H1 (cell line): ENCODE measurements around the gene LRRK1. TPM values are rescaled to one million over a fixed set of nuclear protein-coding genes. Genes with fewer than 3 reads are reported as not detected.
A peak's percentile ranks its signal among the peaks of the same experiment; 100 is the strongest.

Experiments used
- CTCF ChIA-PET: fragments of 300-600 bp; sonication (Branson Sonifier 250); formaldehyde crosslinking; loops from one replicate; lab custom pipeline; 2021; ENCODE audit not compliant: partially characterized antibody; lab: Charles Lee
- POLR2A ChIA-PET: fragments of 300-600 bp; sonication (Branson Sonifier 250); formaldehyde crosslinking; loops from one replicate; lab custom pipeline; 2021; ENCODE audit warnings: inconsistent platforms; ENCODE audit not compliant: partially characterized antibody; lab: Charles Lee
- DNase-seq, 2 experiments: peaks; one replicate each; pipeline versions ENCODE4 v3.0.0 to v3.0.0-alpha.2; 2010 to 2022; ENCODE audit warnings: low spot score in 2 of 2, low read depth in 1 of 2, mixed read lengths in 1 of 2
- FAIRE-seq: peaks from 2 replicates; lab custom pipeline; 2011; peaks lifted over from hg19 to GRCh38; lab: Jason Lieb, UNC
- H2AFZ ChIP-seq: 2 replicates; pipeline ENCODE4 v1.8.1; 2012; ENCODE audit warnings: low read length, inconsistent platforms
- H2AK5ac ChIP-seq: 2 replicates; pipeline ENCODE4 v1.6.1; 2013; ENCODE audit warnings: low read depth, low read length
- H2BK120ac ChIP-seq: replicated peaks from 2 replicates; pipeline ENCODE3; 2013; ENCODE audit warnings: low read depth, low read length, inconsistent platforms
- H2BK12ac ChIP-seq: 2 replicates; pipeline ENCODE4 v1.6.1; 2013; ENCODE audit warnings: low read depth, low read length
- H2BK15ac ChIP-seq: 2 replicates; pipeline ENCODE4 v1.6.1; 2013; ENCODE audit warnings: low read length
- H2BK20ac ChIP-seq: 2 replicates; pipeline ENCODE4 v1.6.1; 2013; ENCODE audit warnings: low read length
- H2BK5ac ChIP-seq: 2 replicates; pipeline ENCODE4 v1.6.1; 2013; ENCODE audit warnings: low read depth, low read length
- H3K14ac ChIP-seq: 2 replicates; pipeline ENCODE4 v1.6.1; 2013; ENCODE audit warnings: inconsistent platforms; ENCODE audit not compliant: insufficient read length
- H3K18ac ChIP-seq: 2 replicates; pipeline ENCODE4 v1.6.1; 2013; ENCODE audit warnings: low read length; ENCODE audit errors: extremely low read depth
- H3K23ac ChIP-seq: 2 replicates; pipeline ENCODE4 v1.6.1; 2013; ENCODE audit warnings: inconsistent platforms; ENCODE audit not compliant: insufficient read length
- H3K23me2 ChIP-seq: 2 replicates; pipeline ENCODE4 v1.6.1; 2013; ENCODE audit warnings: low read depth, low read length
- H3K27ac ChIP-seq: 2 replicates; pipeline ENCODE4 v1.6.1; 2011; ENCODE audit warnings: low read depth, low read length, inconsistent platforms
- H3K27me3 ChIP-seq, 4 experiments: replicated peaks in 1 of 4; 1 replicate in 1 of 4; 2 replicates in 3 of 4; pipeline versions ENCODE4 v1.6.1 to v1.8.1; 2011 to 2013; ENCODE audit warnings: low read length in 3 of 4, mild to moderate bottlenecking in 3 of 4, inconsistent platforms in 2 of 4, mixed read lengths in 2 of 4, moderate library complexity in 1 of 4; ENCODE audit not compliant: control insufficient read depth in 3 of 4, insufficient read depth in 3 of 4; ENCODE audit errors: extremely low read depth in 1 of 4
- H3K36me3 ChIP-seq, 4 experiments: 2 replicates each; pipeline versions ENCODE4 v1.6.1 to v1.8.1; 2011 to 2013; ENCODE audit warnings: mild to moderate bottlenecking in 4 of 4, low read length in 3 of 4, moderate library complexity in 2 of 4, control low read depth in 1 of 4, inconsistent platforms in 1 of 4; ENCODE audit not compliant: insufficient read depth in 4 of 4, control insufficient read depth in 2 of 4
- H3K4ac ChIP-seq: replicated peaks from 2 replicates; pipeline ENCODE3; 2013; ENCODE audit warnings: low read length, low read depth, mixed read lengths, inconsistent platforms; ENCODE audit not compliant: insufficient read length
- H3K4me1 ChIP-seq, 4 experiments: replicated peaks in 1 of 4; 1 replicate in 1 of 4; 2 replicates in 3 of 4; pipeline versions ENCODE4 v1.6.1 to v1.8.1; 2011 to 2013; ENCODE audit warnings: low read length in 3 of 4, inconsistent platforms in 2 of 4, mixed read lengths in 1 of 4; ENCODE audit not compliant: insufficient read depth in 4 of 4, control insufficient read depth in 3 of 4
- H3K4me2 ChIP-seq, 2 experiments: 2 replicates each; pipeline versions ENCODE4 v1.6.1 to v1.8.1; 2011 to 2013; ENCODE audit warnings: low read depth in 2 of 2, low read length in 2 of 2, control low read depth in 1 of 2, inconsistent platforms in 1 of 2, mild to moderate bottlenecking in 1 of 2; ENCODE audit not compliant: insufficient read depth in 1 of 2
- H3K4me3 ChIP-seq, 4 experiments: fragments of 200-600, 300-600 bp in 1 of 4; sonication (generic), shearing (Covaris generic), sonication (Bioruptor Twin) in 1 of 4; 2 replicates each; pipeline versions ENCODE4 v1.5.1 to v1.8.1; 2011 to 2016; ENCODE audit warnings: low read length in 4 of 4, low read depth in 3 of 4, control low read depth in 2 of 4, inconsistent platforms in 2 of 4, mild to moderate bottlenecking in 2 of 4, mixed read lengths in 1 of 4, moderate library complexity in 1 of 4; ENCODE audit not compliant: insufficient read depth in 2 of 4; ENCODE audit errors: extremely low read depth in 1 of 4
- H3K56ac ChIP-seq: replicated peaks from 2 replicates; pipeline ENCODE3; 2013; ENCODE audit warnings: low read depth, mild to moderate bottlenecking, mixed read lengths, low read length, inconsistent platforms; ENCODE audit not compliant: insufficient read length
- H3K79me1 ChIP-seq: 2 replicates; pipeline ENCODE4 v1.6.1; 2013; ENCODE audit warnings: low read depth, low read length, control low read depth
- H3K79me2 ChIP-seq, 2 experiments: 2 replicates each; pipeline versions ENCODE4 v1.6.1 to v1.8.1; 2012 to 2013; ENCODE audit warnings: low read length in 2 of 2, mild to moderate bottlenecking in 2 of 2, inconsistent platforms in 1 of 2; ENCODE audit not compliant: insufficient read depth in 2 of 2, control insufficient read depth in 1 of 2
- H3K9ac ChIP-seq, 4 experiments: replicated peaks in 1 of 4; 1 replicate in 1 of 4; 2 replicates in 3 of 4; pipeline versions ENCODE4 v1.6.1 to v1.8.1; 2011 to 2013; ENCODE audit warnings: low read depth in 3 of 4, low read length in 3 of 4, control low read depth in 2 of 4, mild to moderate bottlenecking in 2 of 4, moderate library complexity in 2 of 4, inconsistent platforms in 1 of 4; ENCODE audit errors: extremely low read depth in 1 of 4
- H3K9me3 ChIP-seq, 2 experiments: 2 replicates each; pipeline versions ENCODE4 v1.6.1 to v1.8.1; 2012 to 2013; ENCODE audit warnings: mild to moderate bottlenecking in 2 of 2, moderate library complexity in 2 of 2, control low read depth in 1 of 2, inconsistent platforms in 1 of 2, low read depth in 1 of 2, low read length in 1 of 2, mixed read lengths in 1 of 2; ENCODE audit not compliant: insufficient read depth in 2 of 2
- H4K20me1 ChIP-seq, 2 experiments: replicated peaks in 1 of 2; 2 replicates each; pipeline versions ENCODE3 to v1.8.1; 2011 to 2013; ENCODE audit warnings: inconsistent platforms in 2 of 2, low read length in 2 of 2, mild to moderate bottlenecking in 1 of 2; ENCODE audit not compliant: insufficient read depth in 2 of 2, control insufficient read depth in 1 of 2
- H4K5ac ChIP-seq: 2 replicates; pipeline ENCODE4 v1.6.1; 2013; ENCODE audit warnings: low read length, low read depth, mixed read lengths, inconsistent platforms; ENCODE audit not compliant: insufficient read length
- H4K8ac ChIP-seq: 2 replicates; pipeline ENCODE4 v1.8.0; 2013; ENCODE audit warnings: mild to moderate bottlenecking, moderate library complexity, low read length, inconsistent platforms; ENCODE audit not compliant: insufficient read depth; ENCODE audit errors: extremely low read depth
- H4K91ac ChIP-seq: replicated peaks from 2 replicates; pipeline ENCODE3; 2013; ENCODE audit warnings: low read length, mixed read lengths, inconsistent platforms; ENCODE audit not compliant: insufficient read length
- CBX5 ChIP-seq: fragments of 300-800, 300-1000 bp; sonication (generic); IDR thresholded peaks from 2 replicates; pipeline ENCODE4 v1.7.1; 2016; ENCODE audit warnings: antibody characterized with exemption, low read length, low read depth
- CHD1 ChIP-seq: IDR thresholded peaks from 2 replicates; pipeline ENCODE4 v1.6.1; 2012; ENCODE audit warnings: low read depth, low read length, improper control_type of control experiment
- TCF12 ChIP-seq: IDR thresholded peaks from 2 replicates; pipeline ENCODE4 v1.6.1; 2011; ENCODE audit warnings: low read depth, mild to moderate bottlenecking, low read length
- WGBS, 2 experiments: shearing (Covaris generic) in 1 of 2; methylation state at CpG; one replicate each; pipeline versions ENCODE4 v1.1.6 to v1.1.7; 2013 to 2015; ENCODE audit warnings: low lambda C conversion rate in 2 of 2, mixed read lengths in 2 of 2, inconsistent platforms in 1 of 2, low coverage in 1 of 2, missing lambda C conversion rate in 1 of 2; ENCODE audit not compliant: insufficient replicate concordance in 2 of 2, insufficient coverage in 1 of 2, insufficient read length in 1 of 2; ENCODE audit errors: extremely low coverage in 1 of 2, missing lambda C conversion rate in 1 of 2; 5-methylcytosine and 5-hydroxymethylcytosine counted together
- polyA plus RNA-seq, 7 experiments: library from polyadenylated mRNA; depleted of rRNA in 3 of 7; stranded (reverse) in 5 of 7; unstranded in 2 of 7; fragments of >200 nt in 5 of 7; fragments of 200-250 nt in 2 of 7; gene quantifications; 1 replicate in 5 of 7; 2 replicates in 1 of 7; 4 replicates in 1 of 7; pipeline versions ENCODE4 v1.2.1 to v1.2.3, GENCODE V29; 2011 to 2013; ENCODE audit warnings: missing spikeins in 2 of 7, mixed read lengths in 2 of 7
- total RNA-seq: library from RNA; stranded (reverse); fragmentation: NEBNext Ultra II Directional; extraction: Animal tissue kit (Norgen Biotek cat#: 25700); gene quantifications from 2 replicates; pipeline ENCODE4 v1.2.1, GENCODE V29; 2021

The LRRK1 gene
- total and polyA plus RNA-seq, 2 of the 8 experiments (the other 6 are each of a cell fraction or from before 2014, with no cell fraction given) = 1.2 to 3.6 TPM

GRCh38 chr15:101016581-101016980 lies 97.4 kb downstream of the LRRK1 start:
- H2BK120ac ChIP-seq = peak overlapping the region; percentile 31
- H3K27ac ChIP-seq = no peak overlapping the region
- DNase-seq = no peak
- no peak overlapping the region for H3K9ac ChIP-seq
- TF ChIP-seq CBX5 = no peak
- TF ChIP-seq TCF12 = no peak
- no peak for TF ChIP-seq CHD1
- H2AFZ ChIP-seq = no peak overlapping the region
- no peak overlapping the region for H4K8ac ChIP-seq
- peak overlapping the region; percentile 46; the same call in 1 of the 2 replicates for H2AK5ac ChIP-seq
- H3K56ac ChIP-seq = no peak overlapping the region
- no peaks in the 10 kb centered on the region for H3K79me2 ChIP-seq
- H3K14ac ChIP-seq = no peak overlapping the region
- 88% methylated on average over 7 of the region's 7 CpGs; no CpG with 5 or more reads in 1 of the 2 experiments for WGBS, 2 experiments
- peak overlapping the region; percentile 97; the same call in 1 of the 2 replicates for H2BK20ac ChIP-seq
- H3K23me2 ChIP-seq = no peaks in the 10 kb centered on the region; the same call in 1 of the 2 replicates
- no peaks in the 10 kb centered on the region for H4K20me1 ChIP-seq
- no peaks in the 10 kb centered on the region for H3K79me1 ChIP-seq
- no peak overlapping the region for H4K91ac ChIP-seq
- H3K27me3 ChIP-seq = no peaks in the 10 kb centered on the region
- no peak overlapping the region for H4K5ac ChIP-seq
- H3K4me3 ChIP-seq = no peak overlapping the region
- no peak for FAIRE-seq
- CTCF ChIA-PET = interaction anchor here (0.6 to 11.6 kb wide), 59 partner anchors 9 to 671 kb away, joined by 3 to 216 read pairs (median 4); partner anchors contain the start of genes CHSY1 and LRRK1
- H2BK15ac ChIP-seq = peak overlapping the region; percentile 88; the same call in 1 of the 2 replicates
- no peak overlapping the region for H3K23ac ChIP-seq
- no peak overlapping the region for H3K4me2 ChIP-seq
- H2BK12ac ChIP-seq = peak overlapping the region; percentile 97; the same call in 1 of the 2 replicates
- POLR2A ChIA-PET = interaction anchor here (0.9 to 1.3 kb wide), 3 partner anchors 11 to 61 kb away, joined by 3 read pairs; no protein-coding TSS in a partner anchor
- H2BK5ac ChIP-seq = peak overlapping the region; percentile 91; the same call in 1 of the 2 replicates
- H3K18ac ChIP-seq = no peak overlapping the region
- no peaks in the 10 kb centered on the region for H3K9me3 ChIP-seq
- H3K36me3 ChIP-seq = no peaks in the 10 kb centered on the region
- H3K4me1 ChIP-seq = peaks cover 0 to 9% (median 3%) of the 10 kb centered on the region in 4 experiments; a peak in 6 of 7 replicates
- H3K4ac ChIP-seq = peak overlapping the region; percentile 79
